HL-60 (cell line): ENCODE data around the gene PTBP3.

Source experiments
- DNase-seq, 2 experiments: peaks; one replicate each; pipeline ENCODE4 v3.0.0-alpha.2; 2010 to 2020; ENCODE audit warnings: low read depth in 1 of 2, low spot score in 1 of 2
- H3K27ac ChIP-seq: fragments of 250-450 bp; sonication (Bioruptor Pico); replicated peaks from 2 replicates; pipeline ENCODE4 v1.5.1; 2020; ENCODE audit warnings: mild to moderate bottlenecking, moderate library complexity
- H3K27me3 ChIP-seq: fragments of 250-450 bp; sonication (Bioruptor Pico); 2 replicates; pipeline ENCODE4 v1.5.1; 2021; ENCODE audit warnings: mild to moderate bottlenecking, moderate library complexity; ENCODE audit not compliant: insufficient read depth, poor library complexity, severe bottlenecking
- H3K4me3 ChIP-seq: replicated peaks from 2 replicates; pipeline ENCODE4 v1.5.1; 2011; ENCODE audit warnings: mild to moderate bottlenecking, control low read depth, low read length; ENCODE audit not compliant: insufficient read depth
- CTCF ChIP-seq: IDR thresholded peaks from one replicate; pipeline ENCODE4 v1.5.1; 2011; ENCODE audit warnings: low read length, control low read depth, inconsistent platforms; ENCODE audit not compliant: insufficient read depth
- GABPA ChIP-seq: IDR thresholded peaks from 2 replicates; pipeline ENCODE4 v1.6.1; 2012; ENCODE audit warnings: low read depth
- POLR2AphosphoS5 ChIP-seq: IDR thresholded peaks from 2 replicates; pipeline ENCODE4 v1.6.1; 2012; ENCODE audit warnings: low read depth
- REST ChIP-seq: IDR thresholded peaks from 2 replicates; pipeline ENCODE4 v1.6.1; 2012; ENCODE audit warnings: low read depth; ENCODE audit not compliant: insufficient replicate concordance
- SPI1 ChIP-seq: IDR thresholded peaks from 2 replicates; pipeline ENCODE4 v1.6.1; 2012; ENCODE audit warnings: low read depth, mild to moderate bottlenecking, borderline replicate concordance

Gene PTBP3

GRCh38 chr9:112239708-112240107, 93.7 kb downstream of the PTBP3 start:
- H3K4me3 ChIP-seq, result no peak overlapping the region
- no peak for TF ChIP-seq SPI1
- TF ChIP-seq REST, result no peak
- no peak for TF ChIP-seq CTCF
- no peak for TF ChIP-seq POLR2AphosphoS5
- no peak for TF ChIP-seq GABPA
- no peak overlapping the region for H3K27ac ChIP-seq
- no peaks in the 10 kb centered on the region for H3K27me3 ChIP-seq
- DNase-seq, result no peak

- no peak for TF ChIP-seq REST
- no peak for TF ChIP-seq POLR2AphosphoS5
- no peak for TF ChIP-seq GABPA
- no peaks in the 10 kb centered on the region for H3K27me3 ChIP-seq
Measured at GRCh38 chr9:112239284-112239683, 94.1 kb downstream of the PTBP3 start.

GRCh38 chr9:112234779-112235178, 98.6 kb downstream of the PTBP3 start:
- TF ChIP-seq REST (no peak), SPI1 (no peak), CTCF (no peak), GABPA (no peak), POLR2AphosphoS5 (no peak)
- Histone ChIP-seq H3K27ac (no peak overlapping the region), H3K27me3 (no peaks in the 10 kb centered on the region), H3K4me3 (no peak overlapping the region)
- DNase-seq, result no peak

More at GRCh38 chr9:112239284-112239683, 94.1 kb downstream of the PTBP3 start:
- Histone ChIP-seq H3K4me3 (no peak overlapping the region), H3K27ac (no peak overlapping the region)
- DNase-seq, result no peak
